Measurements from ENCODE around the gene TIAM2.
"Not testable (repeated sequence)": the region's sequence is repeated elsewhere in the genome, so short reads cannot be mapped to it uniquely, and the experiment has no call there.

Gene TIAM2

GRCh38 chr6:154995254-154996015 is at the start of gene TIAM2:
TSS of gene TIAM2 (plus strand) at chr6:154995315. CDS start at chr6:155129224, 133,909 bp downstream.
- H3K4me3 ChIP-seq (ENCODE audit: low read length) = peak within 1 kb of the TSS; percentile 39
- no peak for TF ChIP-seq ZNF274 (IDR thresholded peaks at IDR 0.05; ENCODE audit: low read depth, low read length)

DNA sequence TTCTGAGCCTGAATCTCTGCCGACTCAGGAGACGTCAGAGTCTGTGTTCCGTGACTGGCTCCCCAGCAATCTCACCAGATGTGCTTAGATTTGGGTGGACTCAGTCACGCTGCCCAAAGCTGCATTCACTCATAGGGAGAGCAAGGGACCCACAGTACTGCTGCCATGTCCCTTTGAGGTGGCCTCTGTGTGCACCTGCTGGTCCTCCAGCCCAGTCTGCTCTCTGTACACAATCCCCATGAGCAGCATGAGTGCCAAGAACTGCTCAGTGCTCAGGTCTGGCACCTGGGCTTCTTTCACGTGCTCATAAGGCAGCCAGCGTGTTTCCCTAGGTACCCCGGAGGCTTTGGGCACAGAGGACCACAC is 44.2 kb upstream of the TIAM2 start:
- H3K4me3 ChIP-seq (ENCODE audit: low read length) = no peak overlapping the region
- TF ChIP-seq ZNF274 (IDR thresholded peaks at IDR 0.05; ENCODE audit: low read depth, low read length) = no peak

GRCh38 chr6:154951345-154952200 is 43.5 kb upstream of the TIAM2 start:
- no peak for TF ChIP-seq ZNF274 (IDR thresholded peaks at IDR 0.05; ENCODE audit: low read depth, low read length)
- H3K4me3 ChIP-seq (ENCODE audit: low read length) = no peak overlapping the region

- no peak overlapping the region for H3K4me3 ChIP-seq (ENCODE audit: low read length)
- TF ChIP-seq ZNF274 (IDR thresholded peaks at IDR 0.05; ENCODE audit: low read depth, low read length) = no peak
Measured at GRCh38 chr6:154953644-154954043, 41.5 kb upstream of the TIAM2 start.

- TF ChIP-seq ZNF274 (IDR thresholded peaks at IDR 0.05; ENCODE audit: low read depth, low read length) = no peak
- H3K4me3 ChIP-seq (ENCODE audit: low read length) = no peak overlapping the region
Measured at GRCh38 chr6:154954347-154954746, 40.8 kb upstream of the TIAM2 start.

DNA sequence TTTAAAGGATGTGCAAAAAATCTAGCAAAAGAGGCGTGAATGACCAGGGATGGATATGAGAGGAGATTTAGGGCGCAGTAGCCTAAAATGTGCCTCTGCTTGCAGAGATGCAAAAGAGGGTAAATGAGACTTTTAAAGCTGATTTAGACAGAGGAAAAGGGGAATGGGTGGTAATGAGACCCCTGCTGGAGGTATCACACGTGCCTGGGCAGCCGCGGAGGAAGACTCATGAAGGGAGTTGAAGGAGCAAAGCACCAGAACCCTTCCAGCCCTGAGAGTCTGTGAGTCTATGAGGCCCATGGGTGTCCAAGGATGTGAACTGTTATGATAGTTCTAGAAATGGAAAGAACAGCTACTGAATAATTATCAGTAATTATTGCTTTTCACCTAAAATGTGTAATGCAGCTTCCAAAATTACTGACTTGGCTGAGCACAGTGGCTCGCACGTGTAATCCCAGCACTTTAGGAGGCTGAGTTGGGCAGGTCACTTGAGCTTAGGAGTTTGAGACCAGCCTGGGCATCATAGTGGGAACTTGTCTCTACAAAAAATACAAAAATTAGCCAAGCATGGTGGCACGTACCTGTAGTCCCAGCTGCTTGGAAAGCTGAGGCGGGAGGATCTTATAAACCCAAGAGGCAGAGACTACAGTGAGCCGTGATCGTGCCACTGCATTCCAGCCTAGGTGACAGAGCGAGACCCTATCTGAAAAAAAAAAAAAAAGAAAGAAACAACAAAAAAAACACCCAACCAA is 38.2 kb upstream of the TIAM2 start:
- no peak overlapping the region for H3K4me3 ChIP-seq (ENCODE audit: low read length)
- no peak for TF ChIP-seq ZNF274 (IDR thresholded peaks at IDR 0.05; ENCODE audit: low read depth, low read length)

GRCh38 chr6:154958469-154958868 is 36.6 kb upstream of the TIAM2 start:
- no peak overlapping the region for H3K4me3 ChIP-seq (ENCODE audit: low read length)
- no peak for TF ChIP-seq ZNF274 (IDR thresholded peaks at IDR 0.05; ENCODE audit: low read depth, low read length)

DNA sequence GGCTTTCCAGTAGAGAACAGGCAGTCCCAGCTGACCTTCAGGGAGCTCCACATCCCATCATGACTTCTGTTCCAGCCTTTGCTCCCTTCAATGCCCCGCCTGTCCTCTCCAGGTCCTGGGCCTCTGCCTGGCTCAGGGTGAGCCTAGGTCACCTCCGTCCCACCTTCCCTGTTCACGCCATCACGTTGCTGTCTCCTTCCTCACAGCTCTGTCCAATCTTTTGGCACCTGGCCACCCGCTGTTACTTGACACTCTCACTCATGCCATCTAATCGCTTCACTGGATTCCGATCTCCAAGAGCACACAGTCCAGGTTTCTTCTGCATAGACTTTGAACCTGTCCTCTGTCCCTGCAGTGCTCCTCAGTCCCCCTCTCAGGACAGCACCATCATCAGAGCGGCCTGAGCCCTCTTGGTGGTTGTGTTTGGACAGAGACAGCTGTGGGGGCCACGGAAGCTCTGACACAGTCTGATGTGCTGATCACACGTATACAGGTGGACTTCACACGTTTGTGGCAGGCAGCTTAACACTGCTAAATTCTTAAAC is 34.7 kb upstream of the TIAM2 start:
- no peak overlapping the region for H3K4me3 ChIP-seq (ENCODE audit: low read length)
- no peak for TF ChIP-seq ZNF274 (IDR thresholded peaks at IDR 0.05; ENCODE audit: low read depth, low read length)

GRCh38 chr6:154960854-154961530 is 34.1 kb upstream of the TIAM2 start:
- TF ChIP-seq ZNF274 (IDR thresholded peaks at IDR 0.05; ENCODE audit: low read depth, low read length) = no peak
- no peak overlapping the region for H3K4me3 ChIP-seq (ENCODE audit: low read length)

DNA sequence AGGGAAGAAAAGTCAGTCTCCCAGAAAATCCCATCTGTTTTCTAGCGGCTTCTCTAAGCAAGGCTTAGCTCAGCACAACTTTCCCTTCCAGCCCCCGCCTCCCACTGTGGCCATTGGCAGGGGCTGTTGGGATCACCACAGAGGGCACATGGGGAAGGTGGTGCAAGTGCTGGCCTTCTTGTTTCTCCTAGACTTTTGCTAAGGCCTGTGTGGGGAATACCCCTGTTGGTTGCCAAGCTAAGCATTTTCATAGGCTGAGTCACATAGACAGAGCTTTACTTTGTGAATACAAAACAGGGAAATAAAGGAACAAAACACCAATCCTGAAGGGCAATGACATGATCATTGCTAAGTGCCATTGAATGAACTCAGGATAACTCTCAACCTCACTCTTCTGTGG is 32.4 kb upstream of the TIAM2 start:
- no peak for TF ChIP-seq ZNF274 (IDR thresholded peaks at IDR 0.05; ENCODE audit: low read depth, low read length)
- no peak overlapping the region for H3K4me3 ChIP-seq (ENCODE audit: low read length)

DNA sequence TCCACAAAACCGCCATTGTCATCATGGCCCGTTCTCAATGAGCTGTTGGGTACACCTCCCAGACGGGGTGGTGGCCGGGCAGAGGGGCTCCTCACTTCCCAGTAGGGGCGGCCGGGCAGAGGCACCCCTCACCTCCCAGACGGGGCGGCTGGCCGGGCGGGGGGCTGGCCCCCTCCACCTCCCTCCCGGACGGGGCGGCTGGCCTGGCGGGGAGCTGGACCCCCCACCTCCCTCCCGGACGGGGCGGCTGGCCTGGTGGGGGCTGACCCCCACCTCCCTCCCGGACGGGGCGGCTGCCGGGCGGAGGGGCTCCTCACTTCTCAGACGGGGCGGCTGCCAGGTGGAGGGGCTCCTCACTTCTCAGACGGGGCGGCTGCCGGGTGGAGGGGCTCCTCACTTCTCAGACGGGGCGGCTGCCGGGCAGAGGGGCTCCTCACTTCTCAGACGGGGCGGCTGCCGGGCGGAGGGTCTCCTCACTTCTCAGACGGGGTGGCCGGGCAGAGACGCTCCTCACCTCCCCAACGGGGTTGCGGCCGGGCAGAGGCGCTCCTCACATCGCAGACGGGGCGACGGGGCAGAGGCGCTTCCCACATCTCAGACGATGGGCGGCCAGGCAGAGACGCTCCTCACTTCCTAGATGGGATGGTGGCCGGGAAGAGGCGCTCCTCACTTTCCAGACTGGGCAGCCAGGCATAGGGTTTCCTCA is 28.9 kb upstream of the TIAM2 start:
- H3K4me3 ChIP-seq (ENCODE audit: low read length) = not testable (repeated sequence)

GRCh38 chr6:154969796-154970195 is 25.3 kb upstream of the TIAM2 start:
- no peak overlapping the region for H3K4me3 ChIP-seq (ENCODE audit: low read length)
- TF ChIP-seq ZNF274 (IDR thresholded peaks at IDR 0.05; ENCODE audit: low read depth, low read length) = no peak

- TF ChIP-seq ZNF274 (IDR thresholded peaks at IDR 0.05; ENCODE audit: low read depth, low read length) = no peak
- no peak overlapping the region for H3K4me3 ChIP-seq (ENCODE audit: low read length)
Measured at GRCh38 chr6:154974485-154975149, 20.5 kb upstream of the TIAM2 start.
